ENCODE data around the gene AGAP2.

The AGAP2 gene

DNA sequence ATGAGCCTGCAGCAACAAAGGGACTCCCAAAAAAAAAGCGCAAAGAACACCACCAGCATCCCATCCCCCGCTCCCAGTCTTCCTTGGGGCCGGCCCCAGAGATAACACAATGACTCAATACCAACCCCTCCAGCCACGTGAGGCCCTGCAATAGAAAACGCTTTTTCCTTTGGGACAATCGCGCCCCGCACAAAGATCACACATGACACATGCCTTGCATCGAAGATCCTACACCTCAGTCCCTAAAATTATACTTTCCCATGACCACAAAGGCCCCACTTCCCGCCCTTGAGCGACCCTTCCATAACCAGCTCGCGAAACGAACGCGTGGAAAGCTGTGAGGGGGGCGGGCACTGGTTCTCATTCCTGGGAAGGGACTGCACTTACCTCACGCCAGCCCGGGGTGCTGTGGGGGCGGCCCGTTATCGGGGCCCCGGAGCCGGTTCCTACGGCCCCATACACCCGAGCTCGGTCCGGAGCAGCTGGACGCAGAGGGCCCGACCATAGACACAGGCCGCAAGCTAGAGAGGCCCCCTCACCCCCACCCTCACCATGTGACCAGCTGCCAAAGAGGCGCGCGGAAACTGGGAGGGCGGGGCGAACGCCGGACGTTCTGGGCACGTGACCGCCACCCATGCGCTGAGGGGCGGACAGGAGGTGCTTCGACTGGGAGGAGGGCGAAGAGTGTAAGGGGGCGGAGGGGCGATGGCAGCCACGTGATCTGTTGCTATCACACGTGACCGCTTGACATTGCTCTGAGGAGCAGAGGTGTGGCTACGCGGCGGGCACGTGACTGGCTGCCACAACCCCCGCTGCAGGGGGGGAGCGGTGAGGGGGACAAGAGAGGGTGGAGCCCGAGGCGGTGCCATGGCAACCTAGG is 13.5 kb upstream of the AGAP2 start, which contains the start of gene CDK4:
TSS of gene CDK4 (minus strand) at position 523 of the 880 bp plus-strand sequence. CDS start 593 bp downstream, outside the sequence.
- peak; percentile 100 for DNase-seq

DNA sequence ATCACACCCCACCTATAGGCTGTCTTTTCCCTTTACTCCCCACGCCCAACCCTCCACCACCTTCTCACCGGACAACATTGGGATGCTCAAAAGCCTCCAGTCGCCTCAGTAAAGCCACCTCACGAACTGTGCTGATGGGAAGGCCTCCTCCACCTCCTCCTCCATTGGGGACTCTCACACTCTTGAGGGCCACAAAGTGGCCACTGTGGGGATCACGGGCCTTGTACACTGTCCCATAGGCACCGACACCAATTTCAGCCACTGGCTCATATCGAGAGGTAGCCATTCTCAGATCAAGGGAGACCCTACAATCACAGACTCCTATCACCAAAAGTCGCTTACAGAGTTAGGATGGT is 12.9 kb upstream of the AGAP2 start:
- no peak for DNase-seq

DNA sequence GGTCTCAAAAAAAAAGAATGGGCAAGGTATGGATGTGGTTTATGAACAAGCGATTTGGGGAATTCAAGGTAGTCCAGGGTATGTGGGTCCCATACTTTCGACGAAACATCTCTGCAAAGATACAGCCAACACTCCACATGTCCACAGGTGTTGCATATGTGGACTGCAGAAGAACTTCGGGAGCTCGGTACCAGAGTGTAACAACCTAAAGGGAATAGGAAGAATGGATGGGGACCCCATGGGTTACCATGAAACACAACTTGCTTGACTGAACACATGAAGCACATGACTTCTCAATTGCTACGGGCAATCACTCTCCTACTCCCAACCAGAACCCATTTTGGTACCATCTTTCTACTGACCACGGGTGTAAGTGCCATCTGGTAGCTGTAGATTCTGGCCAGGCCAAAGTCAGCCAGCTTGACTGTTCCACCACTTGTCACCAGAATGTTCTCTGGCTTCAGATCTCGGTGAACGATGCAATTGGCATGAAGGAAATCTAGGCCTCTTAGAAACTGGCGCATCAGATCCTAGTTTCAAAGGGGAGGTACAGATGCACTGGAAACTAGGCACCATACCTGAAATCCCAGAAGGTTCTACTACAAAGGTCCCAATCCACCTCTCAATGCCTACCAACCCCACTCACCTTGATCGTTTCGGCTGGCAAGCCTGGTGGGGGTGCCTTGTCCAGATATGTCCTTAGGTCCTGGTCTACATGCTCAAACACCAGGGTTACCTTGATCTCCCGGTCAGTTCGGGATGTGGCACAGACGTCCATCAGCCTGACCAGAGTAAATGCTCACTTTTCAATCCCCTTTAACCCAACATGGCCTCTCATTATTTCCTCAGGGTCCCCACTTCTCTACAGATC is 12.3 kb upstream of the AGAP2 start:
- DNase-seq, result no peak

DNA sequence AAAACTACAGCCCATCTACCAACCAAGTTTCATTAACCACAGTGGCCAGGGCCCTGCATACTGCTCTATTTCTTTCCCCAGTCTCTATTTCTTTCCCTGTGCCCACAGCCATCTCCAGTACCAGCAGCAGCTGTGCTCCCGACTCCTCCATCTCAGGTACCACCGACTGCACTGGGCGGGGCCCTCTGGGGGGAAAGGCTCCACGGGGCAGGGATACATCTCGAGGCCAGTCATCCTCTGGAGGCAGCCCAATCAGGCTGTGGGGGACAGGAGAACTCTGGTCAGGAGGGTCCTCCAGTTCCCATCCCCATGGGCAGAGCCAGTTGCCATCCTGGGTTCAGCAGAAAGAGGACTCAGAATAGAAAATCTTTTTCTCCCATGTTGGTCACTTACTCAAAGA is 10.5 kb upstream of the AGAP2 start:
- no peak for DNase-seq

DNA sequence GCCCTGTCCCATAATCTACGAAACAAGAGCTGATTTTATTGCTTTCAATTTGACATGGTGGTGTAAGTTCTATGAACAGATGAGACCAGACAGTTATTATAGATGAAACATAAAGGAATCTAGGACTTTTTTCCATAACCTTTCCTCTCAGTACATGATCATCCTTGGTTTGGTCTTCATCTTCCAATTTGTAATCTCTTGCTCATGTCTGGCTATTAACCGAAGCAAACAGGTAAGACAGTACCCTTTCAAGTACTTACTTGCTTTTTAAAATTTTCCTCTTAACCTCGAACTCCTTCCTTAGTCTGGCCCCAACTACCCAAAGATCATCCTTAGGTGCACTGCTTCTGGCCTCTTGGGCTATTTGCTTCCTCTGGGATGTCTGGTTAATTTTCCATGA is 7.5 kb upstream of the AGAP2 start:
- DNase-seq, result no peak

DNA sequence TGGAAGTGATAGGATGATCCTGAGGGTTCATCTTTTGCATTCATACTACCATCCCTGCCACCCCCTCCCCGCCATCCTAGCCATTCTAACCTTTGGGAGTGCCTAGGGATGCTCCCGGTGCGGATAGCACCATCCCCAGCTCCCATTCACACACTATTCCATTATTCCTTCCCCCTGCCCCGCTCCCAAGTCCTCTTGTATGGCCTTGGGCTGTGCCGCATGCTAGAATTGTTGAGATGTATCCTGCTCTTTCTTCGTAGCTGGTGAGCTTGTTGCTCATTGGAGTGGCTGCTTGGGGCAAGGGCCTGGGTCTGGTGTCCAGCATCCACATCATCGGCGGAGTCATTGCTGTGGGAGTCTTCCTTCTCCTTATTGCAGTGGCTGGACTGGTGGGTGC is 6.9 kb upstream of the AGAP2 start:
- DNase-seq, result no peak

DNA sequence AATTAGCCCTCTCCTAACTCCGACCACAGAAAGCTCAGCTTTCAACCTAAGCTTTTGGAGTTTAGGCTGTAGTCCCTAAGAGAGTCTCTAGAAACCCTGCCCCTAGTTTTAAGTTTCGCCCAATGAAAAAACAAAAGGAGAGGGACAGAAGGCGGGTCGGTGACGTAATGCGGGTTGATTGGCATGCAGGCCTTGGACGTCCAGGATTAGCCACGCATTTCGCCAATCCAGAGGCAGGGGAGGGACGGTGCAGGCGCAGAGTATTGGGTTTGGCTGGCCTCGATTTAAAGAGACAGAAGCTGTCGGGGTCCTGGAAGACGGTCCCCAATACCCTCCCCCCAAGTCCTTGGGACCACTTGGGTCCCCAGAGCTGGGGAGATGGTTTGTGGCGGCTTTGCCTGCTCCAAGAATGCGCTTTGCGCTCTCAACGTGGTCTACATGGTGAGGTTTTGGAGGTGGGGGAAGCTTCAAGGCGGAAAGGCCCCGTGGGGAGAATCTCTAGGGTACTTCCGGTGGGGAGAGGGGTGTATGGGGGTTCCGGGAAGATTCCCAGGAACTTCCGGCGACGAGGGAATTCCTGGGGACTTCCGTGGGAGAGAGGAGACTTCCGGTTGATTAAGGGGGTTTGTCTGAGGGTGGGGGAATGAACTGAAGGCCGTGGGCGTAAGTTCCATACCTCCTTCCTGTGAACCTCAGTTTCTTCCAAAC is 6.4 kb upstream of the AGAP2 start, which contains the start of gene TSPAN31:
TSS of gene TSPAN31 (plus strand) at position 263 of the 708 bp plus-strand sequence. CDS start at position 379, 116 bp downstream.
- DNase-seq, result peak; percentile 97

DNA sequence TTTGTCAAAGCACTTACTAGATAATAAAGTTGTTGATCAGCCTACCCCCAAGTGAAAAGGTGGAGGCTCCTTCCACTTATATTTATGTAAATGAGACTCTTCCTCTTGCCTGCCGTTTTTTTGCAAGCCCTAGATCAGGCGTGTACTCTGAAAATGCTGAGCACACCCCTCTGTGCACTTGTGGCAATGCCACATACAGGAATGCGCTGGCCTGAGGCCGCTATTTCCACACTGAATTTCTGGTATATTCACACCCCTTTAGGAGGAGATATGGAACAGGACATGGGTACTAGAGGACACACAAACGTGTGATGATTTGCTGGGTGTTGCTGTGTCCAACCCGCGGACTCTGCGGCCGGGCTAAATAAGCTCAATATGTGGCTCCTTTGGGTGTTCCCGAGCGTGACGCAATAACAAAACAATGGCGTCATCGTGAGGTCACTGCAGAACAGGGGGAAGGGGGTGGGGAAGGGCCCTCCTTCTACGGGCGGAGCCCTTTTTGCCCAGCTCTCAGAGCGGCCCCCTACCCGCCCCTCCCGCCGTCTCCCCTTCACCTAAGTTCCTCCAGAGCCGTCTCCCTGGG is 5.7 kb upstream of the AGAP2 start:
- DNase-seq, result peak; percentile 88

DNA sequence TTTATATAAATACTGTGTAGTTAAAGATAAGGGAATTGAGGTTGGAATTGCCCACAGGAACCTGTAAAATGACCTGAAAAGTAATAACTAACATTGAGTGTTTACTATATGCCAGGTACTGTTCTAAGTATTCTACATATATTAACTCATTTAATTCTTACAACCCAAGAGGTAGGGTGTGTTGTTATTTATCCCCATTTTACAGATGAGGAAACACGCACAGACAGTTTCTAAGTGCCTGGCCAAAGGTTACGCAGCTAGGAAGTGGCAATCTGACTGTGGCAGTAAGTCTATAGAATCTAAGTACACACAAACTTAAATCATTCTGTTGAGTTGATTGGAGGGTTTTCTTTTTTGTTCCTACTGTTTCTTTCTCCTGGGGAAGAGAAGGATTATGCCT is 5.2 kb upstream of the AGAP2 start:
- DNase-seq, result no peak

DNA sequence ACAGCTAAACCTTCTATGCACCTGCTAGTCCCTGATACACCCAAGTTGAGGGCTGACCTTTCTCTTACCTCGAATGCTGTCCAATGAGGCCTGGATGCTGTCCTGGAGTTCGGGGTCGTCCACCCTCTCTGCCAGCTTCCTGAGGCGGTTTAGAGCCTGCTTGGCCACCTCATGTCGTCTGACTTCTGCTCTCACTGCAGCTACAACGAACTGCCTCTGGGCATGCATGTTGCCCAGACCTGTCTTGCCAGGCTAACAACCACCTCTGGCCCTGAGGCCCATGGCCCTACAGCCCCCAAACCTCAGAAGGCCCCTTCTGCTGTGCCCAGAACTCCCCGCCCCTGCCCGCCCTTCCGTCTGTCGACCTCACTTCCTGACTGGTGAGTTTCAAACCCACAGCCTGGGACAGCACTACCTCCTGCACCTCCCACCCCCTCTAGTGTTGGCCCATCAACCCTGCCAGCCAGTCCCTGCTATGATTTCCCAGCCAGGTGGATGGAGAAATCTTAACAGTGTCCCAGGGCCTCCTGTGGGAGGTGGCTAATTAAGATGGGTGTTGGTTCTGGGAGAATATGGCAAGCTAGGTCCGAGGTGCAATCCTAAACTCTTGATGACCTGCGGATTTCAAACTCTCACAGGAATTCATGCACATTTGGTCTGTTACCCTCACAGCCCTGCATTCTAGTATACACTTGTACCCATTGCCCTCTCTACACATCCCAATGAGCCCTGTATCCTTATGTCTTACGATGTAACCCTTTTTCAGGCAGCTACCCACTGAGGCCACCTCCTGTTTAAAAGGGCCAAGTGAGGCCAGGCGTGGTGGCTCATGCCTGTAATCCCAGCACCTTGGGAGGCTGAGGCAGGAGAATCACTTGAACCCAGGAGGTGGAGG is 3.5 kb upstream of the AGAP2 start:
- DNase-seq, result peak; percentile 90

DNA sequence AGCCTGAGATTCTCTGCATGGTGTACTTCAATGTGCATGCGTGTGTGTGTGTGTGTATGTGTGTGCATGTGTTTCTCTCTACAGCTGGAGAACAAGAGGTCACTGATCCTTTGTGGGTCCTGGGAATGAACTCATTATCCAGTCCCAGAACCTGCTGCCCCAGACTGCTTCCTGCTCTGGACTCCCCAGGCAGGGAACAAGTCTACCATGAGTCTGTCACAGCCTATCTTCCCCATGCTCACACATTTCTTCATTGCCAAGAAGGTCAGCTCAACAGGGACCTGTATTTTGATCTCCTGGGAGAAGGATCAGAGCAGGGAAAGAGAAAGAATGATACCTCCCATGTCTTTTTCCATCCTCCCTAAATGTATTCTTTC is 2.9 kb upstream of the AGAP2 start:
- DNase-seq, result no peak

DNA sequence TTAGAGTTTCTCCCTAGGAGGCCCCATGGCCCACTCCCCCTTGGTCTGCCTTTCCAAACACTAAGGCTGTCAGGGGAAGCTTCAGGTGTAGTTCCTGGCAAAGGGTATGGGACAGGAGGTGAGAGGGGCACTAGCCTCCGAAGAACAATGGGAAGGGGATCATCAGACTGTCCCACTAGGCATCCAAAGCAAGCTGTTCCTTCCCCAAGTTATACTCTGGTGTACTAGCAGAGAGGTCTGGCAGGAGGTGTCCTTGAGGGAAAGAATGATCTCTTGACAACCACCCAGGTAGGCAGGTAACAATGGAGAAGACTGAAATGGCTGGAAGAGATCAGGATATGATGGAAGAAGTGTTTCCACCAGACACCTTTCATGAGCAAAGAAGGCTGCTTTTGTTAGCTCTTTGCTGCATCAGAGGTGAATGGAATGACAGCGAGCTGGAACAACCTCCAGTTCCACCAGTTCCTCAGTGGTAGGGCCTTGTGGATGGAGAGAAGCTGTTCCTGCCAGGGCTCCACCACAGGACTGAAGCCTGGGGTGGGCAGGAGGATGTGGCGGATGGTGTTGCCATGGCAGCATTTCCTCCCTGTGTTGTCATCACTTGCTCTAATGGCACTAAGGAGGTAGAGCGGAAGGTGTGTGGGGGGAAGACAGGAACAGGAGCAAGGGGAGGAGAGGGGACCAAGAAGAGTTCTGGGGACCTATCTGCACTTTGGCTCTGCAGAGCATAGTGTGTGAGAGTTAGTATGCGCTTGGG is 2.3 kb upstream of the AGAP2 start:
- peak; percentile 90 for DNase-seq

DNA sequence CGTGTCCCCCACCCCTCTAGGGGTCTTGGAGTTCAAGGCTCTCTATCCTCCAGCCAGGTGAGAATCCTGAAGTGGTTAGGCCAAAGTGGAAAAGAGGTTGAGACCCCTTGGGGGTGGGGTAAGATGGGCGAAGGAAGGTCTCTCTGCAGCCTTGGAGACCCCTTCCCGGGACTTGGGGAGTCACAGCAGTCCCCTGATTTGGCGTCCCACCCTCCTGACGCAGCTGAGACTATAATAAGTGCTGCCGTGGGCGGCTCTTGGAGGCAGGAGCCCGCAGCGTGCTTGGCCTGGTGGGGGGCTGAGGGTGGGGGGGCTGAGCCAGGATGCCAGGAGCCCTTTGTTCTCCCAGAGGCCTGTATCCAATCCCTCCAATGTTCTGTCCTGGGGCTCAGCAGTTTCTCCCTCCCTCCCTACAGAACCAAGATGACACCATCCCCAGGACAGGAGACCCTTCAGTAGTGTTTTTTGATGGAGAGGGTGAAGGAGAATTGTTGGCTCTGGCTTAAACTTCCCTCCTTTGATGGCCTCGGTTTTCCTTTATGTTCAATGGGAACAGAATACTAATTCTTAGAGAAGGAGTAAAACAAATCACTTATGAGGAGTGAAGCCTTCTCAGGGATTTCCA is 1.5 kb upstream of the AGAP2 start:
- no peak for DNase-seq

DNA sequence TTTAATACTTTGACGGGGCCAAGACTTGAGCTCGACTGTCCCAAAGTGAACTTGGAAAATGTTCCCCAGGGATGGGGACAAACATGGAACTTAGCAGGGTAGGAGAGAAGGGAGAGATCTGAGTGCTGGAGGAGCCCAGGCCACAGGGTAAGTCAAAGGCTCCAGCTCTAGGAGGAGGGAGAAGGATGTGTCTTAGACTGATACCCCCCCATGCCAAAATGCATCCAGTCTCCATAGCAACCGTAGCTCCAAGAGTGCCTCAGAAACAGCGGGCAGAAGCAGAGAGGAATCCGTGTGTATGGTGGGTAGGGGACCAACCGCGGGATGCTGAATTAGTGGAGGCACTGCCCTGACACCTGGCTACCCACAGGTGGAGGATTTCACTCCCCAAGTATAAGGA is 845 bp upstream of the AGAP2 start:
- no peak for DNase-seq

DNA sequence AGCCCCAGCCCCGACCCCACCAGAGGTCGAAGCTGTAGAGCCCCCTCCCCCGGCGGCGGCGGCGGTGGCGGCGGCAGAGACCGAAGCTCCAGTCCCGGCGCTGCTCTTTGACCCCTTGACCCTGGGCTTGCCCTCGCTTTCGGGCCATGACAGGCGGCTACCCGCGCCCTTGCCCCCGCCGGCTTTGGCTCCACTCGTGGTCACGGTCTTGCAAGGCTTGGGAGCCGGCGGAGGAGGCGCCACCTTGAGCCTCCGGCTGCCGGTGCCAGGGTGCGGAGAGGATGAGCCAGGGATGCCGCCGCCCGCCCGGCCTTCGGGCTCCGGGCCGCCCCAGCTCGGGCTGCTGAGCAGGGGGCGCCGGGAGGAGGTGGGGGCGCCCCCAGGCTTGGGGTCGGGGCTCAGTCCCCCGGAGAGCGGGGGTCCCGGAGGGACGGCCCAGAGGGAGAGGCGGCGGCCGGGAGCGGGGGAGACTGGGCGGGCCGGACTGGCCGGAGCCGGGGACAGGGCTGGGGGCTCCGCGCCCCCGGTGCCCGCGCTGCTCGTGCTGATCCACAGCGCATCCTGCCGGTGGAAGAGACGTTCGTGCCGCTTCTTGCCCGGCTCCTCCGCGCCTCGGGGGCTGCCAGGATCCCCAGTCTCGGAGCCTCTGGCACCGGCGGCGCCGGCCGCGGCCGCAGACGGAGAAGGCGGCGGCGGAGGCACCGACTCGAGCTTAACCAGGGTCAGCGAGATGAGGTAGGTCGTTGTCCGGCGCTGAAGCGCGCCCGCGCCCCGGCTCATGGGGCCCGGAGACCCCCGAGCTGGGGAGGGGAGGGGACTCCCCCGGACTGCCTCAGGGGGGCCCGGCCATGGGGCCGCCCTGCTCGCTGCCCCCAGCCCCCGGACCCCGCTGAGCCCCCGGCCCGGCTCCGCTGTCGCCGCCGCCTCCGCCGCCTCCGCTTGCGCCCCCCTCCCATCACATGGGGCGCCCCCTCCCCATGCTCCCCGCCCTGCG is 778 bp downstream of the AGAP2 start:
- no peak for DNase-seq

DNA sequence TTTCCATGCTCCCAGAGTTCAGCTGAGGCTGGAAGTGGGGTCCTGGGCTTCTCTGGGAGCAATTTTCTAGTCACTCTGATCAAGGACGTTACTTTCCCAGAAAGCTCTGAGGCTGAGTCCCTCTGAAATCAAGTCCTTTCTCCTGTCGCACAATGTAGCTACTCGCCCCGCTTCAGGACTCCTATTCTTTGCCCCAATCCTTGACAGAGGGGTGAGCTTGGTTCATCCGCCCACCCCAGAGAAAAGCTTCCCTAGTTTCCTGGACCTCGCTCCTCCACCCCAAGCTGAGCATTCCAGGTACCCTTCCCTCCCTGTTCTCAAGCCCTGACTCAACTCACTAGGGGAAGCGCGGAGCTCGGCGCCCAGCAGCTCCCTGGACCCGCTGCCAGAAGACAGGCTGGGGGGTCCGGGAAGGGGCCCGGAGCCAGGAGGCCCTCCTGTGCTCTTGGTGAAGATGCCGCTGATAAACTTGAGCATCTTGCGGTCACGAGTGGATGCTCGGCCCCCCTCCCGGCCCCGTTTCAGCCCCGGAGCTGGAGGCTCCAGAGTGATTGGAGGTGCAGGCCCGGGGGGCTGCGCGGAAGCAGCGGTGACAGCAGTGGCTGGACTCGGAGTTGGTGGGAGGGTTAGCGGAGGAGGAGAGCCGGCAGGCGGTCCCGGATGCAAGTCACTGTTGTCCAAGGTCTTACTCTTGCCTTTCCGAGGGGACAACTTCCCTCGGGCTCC is 1.6 kb downstream of the AGAP2 start:
- no peak for DNase-seq

DNA sequence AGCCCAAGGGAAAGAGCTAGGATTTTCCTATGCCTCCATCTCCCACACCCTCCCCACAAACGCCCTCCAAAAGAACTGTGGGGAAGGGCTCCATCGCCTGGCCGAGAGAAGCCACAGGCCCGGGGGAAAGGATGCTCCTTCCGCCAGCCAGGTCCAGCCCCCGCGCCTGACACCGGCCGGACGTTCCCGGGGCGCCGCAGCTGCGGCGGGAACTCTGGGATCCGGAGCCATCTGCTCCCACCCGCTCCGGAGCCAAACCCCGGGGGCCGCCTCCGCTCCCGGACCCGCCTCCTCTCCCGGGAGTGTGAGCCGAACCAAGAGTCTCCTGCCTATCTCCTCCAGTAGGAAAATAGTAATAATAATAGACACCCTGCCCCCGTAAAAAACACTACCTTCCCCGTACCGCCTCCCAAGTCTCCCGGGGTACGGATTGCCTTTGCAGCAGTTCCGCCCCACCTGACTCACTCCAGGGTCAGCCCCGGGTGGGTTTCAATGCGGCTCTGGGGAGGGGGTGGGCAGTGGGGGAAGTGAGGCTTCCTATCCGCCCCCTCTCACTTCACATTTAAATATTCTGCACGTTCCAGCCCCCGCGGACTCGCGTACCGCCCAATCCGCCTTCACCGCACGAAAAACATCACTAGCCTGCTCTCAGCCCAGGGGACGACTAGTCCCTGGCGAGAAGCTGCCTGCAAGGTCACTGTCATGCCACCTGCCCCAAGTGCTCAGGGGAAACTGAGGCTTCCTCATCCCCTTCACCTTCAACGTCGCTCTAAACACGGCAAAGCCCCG is 2.4 kb downstream of the AGAP2 start:
- no peak for DNase-seq

All from CD4-positive, alpha-beta T cell treated with Interleukin-21 for 1 hour (primary cell).